Osteocyte (in vitro differentiated cells): ENCODE data around the gene SYT7. TPM values are rescaled to one million over a fixed set of nuclear protein-coding genes. Genes with fewer than 3 reads are reported as not detected.

Experiments
- DNase-seq: peaks from one replicate; pipeline ENCODE4 v3.0.0; 2021; ENCODE audit warnings: mixed read lengths; ENCODE audit not compliant: unreplicated experiment; ENCODE audit errors: extremely low spot score
- H3K27ac Mint-ChIP-seq: one replicate; pipeline ENCODE4 v1.8.0; 2021; ENCODE audit warnings: mild to moderate bottlenecking, mixed read lengths; ENCODE audit not compliant: unreplicated experiment
- H3K27me3 Mint-ChIP-seq: one replicate; pipeline ENCODE4 v1.8.0; 2021; ENCODE audit warnings: mixed read lengths; ENCODE audit not compliant: unreplicated experiment
- H3K36me3 Mint-ChIP-seq: one replicate; pipeline ENCODE4 v1.8.0; 2021; ENCODE audit warnings: mixed read lengths; ENCODE audit not compliant: unreplicated experiment
- H3K4me1 Mint-ChIP-seq: one replicate; pipeline ENCODE4 v1.8.0; 2021; ENCODE audit warnings: mixed read lengths; ENCODE audit not compliant: unreplicated experiment
- H3K4me3 Mint-ChIP-seq: one replicate; pipeline ENCODE4 v1.8.0; 2021; ENCODE audit warnings: mild to moderate bottlenecking, moderate library complexity, mixed read lengths; ENCODE audit not compliant: unreplicated experiment
- H3K9me3 Mint-ChIP-seq: one replicate; pipeline ENCODE4 v1.8.0; 2021; ENCODE audit warnings: mixed read lengths; ENCODE audit not compliant: unreplicated experiment
- CTCF ChIP-seq: fragments of 200-600 bp; sonication (generic); IDR thresholded peaks from 2 replicates; pipeline ENCODE4 v1.5.0; 2021; ENCODE audit warnings: antibody characterized with exemption, mild to moderate bottlenecking, moderate library complexity
- total RNA-seq: library from RNA; stranded (reverse); gene quantifications from 2 replicates; pipeline ENCODE4 v1.2.1, GENCODE V29; 2021

SYT7 gene
- total RNA-seq, 1 donor from 2014 or later, result 0.11 TPM

DNA sequence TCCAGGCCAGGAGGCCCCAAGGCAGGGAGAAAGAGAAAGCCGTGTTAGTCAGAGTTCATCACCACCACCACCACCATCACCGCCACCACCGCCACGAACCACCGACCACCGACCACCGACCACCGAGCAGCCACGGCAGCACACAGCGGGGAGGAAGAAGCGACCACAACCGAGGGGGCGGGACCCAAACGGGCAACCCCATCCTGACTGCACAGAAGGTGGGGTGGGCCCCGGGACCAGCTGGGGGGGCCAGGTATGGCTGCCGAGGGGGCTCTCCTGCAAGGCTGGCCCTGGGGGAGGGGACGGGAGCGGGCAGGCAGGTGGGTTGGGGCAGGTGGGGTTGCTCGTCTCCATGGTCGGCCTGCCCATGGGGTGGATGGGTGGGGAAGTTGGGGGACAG is 34.2 kb downstream of the SYT7 start:
- Mint-ChIP-seq H3K9me3 (no peaks in the 10 kb centered on the region), H3K27me3 (peaks cover 7% of the 10 kb centered on the region), H3K36me3 (no peaks in the 10 kb centered on the region), H3K4me1 (peaks cover 3% of the 10 kb centered on the region), H3K27ac (no peak overlapping the region), H3K4me3 (no peak overlapping the region)
- TF ChIP-seq CTCF, result no peak
- no peak for DNase-seq

- no peak for TF ChIP-seq CTCF
- no peak for DNase-seq
- no peak overlapping the region for H3K4me3 Mint-ChIP-seq
These were observed 35.0 kb downstream of the SYT7 start for GRCh38 chr11:61545921-61546320.

DNA sequence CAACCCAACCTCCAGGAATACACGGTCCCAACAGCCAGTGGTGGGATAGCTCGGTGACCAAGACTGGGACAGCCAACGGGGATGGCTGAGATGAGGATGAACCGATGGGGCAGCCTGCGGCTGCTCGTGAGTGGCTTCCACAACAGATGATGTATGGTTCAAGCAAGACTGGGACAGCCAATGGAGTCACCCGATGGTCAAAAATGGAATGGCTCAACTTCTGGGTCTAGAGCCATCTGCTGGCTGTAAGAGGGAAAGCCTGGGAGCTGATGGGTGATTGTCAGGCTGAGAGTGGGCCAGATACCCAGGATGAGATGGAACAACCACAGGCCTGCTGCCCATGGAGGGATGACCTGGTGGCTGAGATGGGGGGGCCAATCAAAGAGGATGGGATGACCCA is 35.5 kb downstream of the SYT7 start:
- H3K27me3 Mint-ChIP-seq, result peaks cover 19% of the 10 kb centered on the region
- H3K27ac Mint-ChIP-seq, result no peak overlapping the region
- no peak for DNase-seq
- no peaks in the 10 kb centered on the region for H3K36me3 Mint-ChIP-seq
- H3K9me3 Mint-ChIP-seq, result no peaks in the 10 kb centered on the region
- peak; percentile 38 for TF ChIP-seq CTCF
- no peak overlapping the region for H3K4me3 Mint-ChIP-seq
- H3K4me1 Mint-ChIP-seq, result peaks cover 6% of the 10 kb centered on the region

More at GRCh38 chr11:61545921-61546320, 35.0 kb downstream of the SYT7 start:
- Mint-ChIP-seq H3K9me3 (no peaks in the 10 kb centered on the region), H3K27me3 (peaks cover 15% of the 10 kb centered on the region), H3K27ac (no peak overlapping the region), H3K4me1 (peaks cover 6% of the 10 kb centered on the region), H3K36me3 (no peaks in the 10 kb centered on the region)

DNA sequence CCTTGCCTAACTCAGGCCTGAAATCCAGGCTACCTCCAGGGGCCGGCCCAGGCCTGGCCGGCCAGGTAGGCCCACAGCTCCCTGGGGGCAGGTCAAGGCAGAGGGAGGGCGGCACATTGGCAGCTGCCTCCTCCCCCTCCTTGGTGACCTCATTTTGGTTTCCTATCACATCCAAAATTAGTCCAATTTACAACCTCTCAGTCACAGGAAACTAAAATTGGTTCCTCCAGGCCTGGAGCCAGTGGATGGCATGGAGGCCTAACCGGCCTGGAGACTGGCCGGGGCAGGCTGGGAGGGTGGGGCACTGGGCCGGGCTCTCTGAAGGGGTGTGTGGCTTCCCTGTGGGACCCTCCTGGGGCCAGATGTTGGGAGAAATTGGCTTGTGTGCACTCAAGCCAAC is 36.4 kb downstream of the SYT7 start:
- H3K27me3 Mint-ChIP-seq, result peaks cover 26% of the 10 kb centered on the region
- no peaks in the 10 kb centered on the region for H3K36me3 Mint-ChIP-seq
- no peak overlapping the region for H3K4me3 Mint-ChIP-seq
- no peak for TF ChIP-seq CTCF
- no peak for DNase-seq
- H3K9me3 Mint-ChIP-seq, result no peaks in the 10 kb centered on the region
- H3K27ac Mint-ChIP-seq, result no peak overlapping the region
- H3K4me1 Mint-ChIP-seq, result peaks cover 6% of the 10 kb centered on the region

DNA sequence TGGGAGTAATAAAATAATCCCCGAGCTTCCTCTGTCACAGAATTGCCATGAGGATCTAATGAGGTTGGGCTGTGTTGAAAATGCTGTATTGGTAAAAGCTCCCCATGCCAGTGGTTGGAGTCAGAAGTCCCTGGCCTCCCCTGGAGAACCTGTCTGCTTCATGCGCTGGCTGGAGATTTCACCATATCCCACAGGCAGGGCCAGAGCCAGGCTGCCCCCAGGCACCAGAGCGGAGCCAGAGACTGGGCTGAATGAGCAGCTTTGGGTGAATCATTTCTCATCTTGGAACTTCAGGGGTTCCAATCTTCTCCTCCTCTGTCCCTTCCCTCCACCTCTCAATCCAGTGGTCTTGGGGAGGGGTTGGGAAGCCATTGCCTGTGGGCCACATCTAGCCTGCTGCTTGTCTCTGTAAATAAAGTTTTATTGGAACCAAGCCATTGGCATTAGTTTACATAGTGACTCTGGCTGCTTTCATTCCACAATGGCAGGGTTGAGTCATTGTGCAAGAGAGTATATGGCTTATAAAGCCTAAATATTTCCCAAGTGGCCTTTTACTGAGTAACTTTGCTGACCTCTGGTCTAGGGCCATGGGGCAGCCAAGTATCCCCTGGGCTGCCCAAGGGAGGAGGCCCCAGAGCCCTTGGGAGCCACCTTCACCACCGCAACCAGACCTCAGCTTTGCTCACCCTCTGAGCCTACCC is 37.1 kb downstream of the SYT7 start:
- no peaks in the 10 kb centered on the region for H3K9me3 Mint-ChIP-seq

More for the DNA sequence above, 37.1 kb downstream of the SYT7 start:
- Mint-ChIP-seq H3K4me1 (peaks cover 6% of the 10 kb centered on the region), H3K4me3 (no peak overlapping the region), H3K27ac (no peak overlapping the region), H3K27me3 (peaks cover 32% of the 10 kb centered on the region), H3K36me3 (no peaks in the 10 kb centered on the region)
- DNase-seq, result no peak
- TF ChIP-seq CTCF, result no peak
